ENCODE measurements around the gene A1BG.

DNA sequence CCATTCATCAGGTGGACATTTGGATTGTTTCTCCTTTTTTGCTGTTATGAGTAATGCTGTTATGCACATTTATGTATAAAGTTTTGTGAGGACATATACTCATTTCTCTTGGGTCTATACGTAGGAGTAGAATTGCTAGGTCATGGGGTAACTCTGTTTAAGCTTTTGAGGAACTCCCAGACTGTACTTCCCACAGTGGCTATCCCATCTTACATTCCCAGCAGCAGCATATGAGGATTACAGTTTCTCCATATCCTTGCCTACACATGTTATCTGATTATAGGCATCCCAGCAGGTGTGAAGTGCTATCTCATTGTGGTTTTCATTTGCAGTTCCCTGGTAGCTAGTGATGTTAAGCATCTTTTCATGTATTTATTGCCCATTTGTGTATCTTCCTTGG lies 20.6 kb downstream of the A1BG start:
- TF ChIP-seq, protein P1, sequence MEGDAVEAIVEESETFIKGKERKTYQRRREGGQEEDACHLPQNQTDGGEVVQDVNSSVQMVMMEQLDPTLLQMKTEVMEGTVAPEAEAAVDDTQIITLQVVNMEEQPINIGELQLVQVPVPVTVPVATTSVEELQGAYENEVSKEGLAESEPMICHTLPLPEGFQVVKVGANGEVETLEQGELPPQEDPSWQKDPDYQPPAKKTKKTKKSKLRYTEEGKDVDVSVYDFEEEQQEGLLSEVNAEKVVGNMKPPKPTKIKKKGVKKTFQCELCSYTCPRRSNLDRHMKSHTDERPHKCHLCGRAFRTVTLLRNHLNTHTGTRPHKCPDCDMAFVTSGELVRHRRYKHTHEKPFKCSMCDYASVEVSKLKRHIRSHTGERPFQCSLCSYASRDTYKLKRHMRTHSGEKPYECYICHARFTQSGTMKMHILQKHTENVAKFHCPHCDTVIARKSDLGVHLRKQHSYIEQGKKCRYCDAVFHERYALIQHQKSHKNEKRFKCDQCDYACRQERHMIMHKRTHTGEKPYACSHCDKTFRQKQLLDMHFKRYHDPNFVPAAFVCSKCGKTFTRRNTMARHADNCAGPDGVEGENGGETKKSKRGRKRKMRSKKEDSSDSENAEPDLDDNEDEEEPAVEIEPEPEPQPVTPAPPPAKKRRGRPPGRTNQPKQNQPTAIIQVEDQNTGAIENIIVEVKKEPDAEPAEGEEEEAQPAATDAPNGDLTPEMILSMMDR (IDR thresholded peaks at IDR 0.05), result no peak
- TF ChIP-seq POLR2AphosphoS5 (IDR thresholded peaks at IDR 0.05), result no peak
- TF ChIP-seq POLR2A (IDR thresholded peaks at IDR 0.05), result no peak
- TF ChIP-seq EP300 (IDR thresholded peaks at IDR 0.05), result no peak

All from suprapubic skin (tissue), 4 donors.